IMR-90 (cell line): Measurements from ENCODE around the gene TMEM41A. TPM values are rescaled to one million over a fixed set of nuclear protein-coding genes. Genes with fewer than 3 reads are reported as not detected.

ENCODE experiments used
- BHLHE40 ChIP-seq: fragments of 150-350 bp; IDR thresholded peaks from 2 replicates; pipeline ENCODE4 v1.6.1; 2016; ENCODE audit warnings: mild to moderate bottlenecking, low read depth, low read length
- ELK1 ChIP-seq: fragments of 150-350 bp; IDR thresholded peaks from 2 replicates; pipeline ENCODE4 v1.6.1; 2016; ENCODE audit warnings: low read depth, mild to moderate bottlenecking, low read length, moderate library complexity, borderline replicate concordance
- FOS ChIP-seq: fragments of 150-350 bp; IDR thresholded peaks from 2 replicates; pipeline ENCODE4 v1.6.1; 2016; ENCODE audit warnings: low read depth, low read length
- MXI1 ChIP-seq: IDR thresholded peaks from 2 replicates; pipeline ENCODE4 v1.6.1; 2012; ENCODE audit warnings: low read depth, mild to moderate bottlenecking, low read length, moderate library complexity, borderline replicate concordance
- polyA plus RNA-seq, 3 experiments: library from polyadenylated mRNA; depleted of rRNA; stranded (reverse); fragments of >200 nt; gene quantifications; 2 replicates each; pipeline ENCODE4 v1.2.3, GENCODE V29; 2012; ENCODE audit warnings: low replicate concordance in 1 of 3
- total RNA-seq: library from RNA; depleted of rRNA; stranded (reverse); fragments of >200 nt; gene quantifications from 2 replicates; pipeline ENCODE4 v1.2.3, GENCODE V29; 2012

The TMEM41A gene
- total and polyA plus RNA-seq, 2 of the 4 experiments (the other 2 are of a cell fraction) = 10.6 to 12.5 TPM

- no peak for TF ChIP-seq ELK1
- no peak for TF ChIP-seq BHLHE40
- peak; percentile 69; the same call in 1 of the 2 replicates for TF ChIP-seq MXI1
- 0 out of 2 replicates have a peak, but pooled peaks have one; percentile 5 for TF ChIP-seq FOS
These were observed at the start of gene TMEM41A (continued) for GRCh38 chr3:185498503-185499396.
